PC-9 (cell line): ENCODE results near the gene DOCK9.

Experiments used
- EZH2 ChIP-seq: fragments of 200-600 bp; sonication (generic); IDR thresholded peaks from 2 replicates; pipeline ENCODE4 v1.8.0; 2017; ENCODE audit warnings: antibody characterized with exemption, low read depth
- TF ChIP-seq, protein P1 (sequence below): fragments of 200-600 bp; sonication (generic); conservative IDR thresholded peaks from 2 replicates; pipeline ENCODE4 v1.6.1; 2017; ENCODE audit warnings: mixed run types, antibody characterized with exemption, mild to moderate bottlenecking, moderate library complexity

DNA sequence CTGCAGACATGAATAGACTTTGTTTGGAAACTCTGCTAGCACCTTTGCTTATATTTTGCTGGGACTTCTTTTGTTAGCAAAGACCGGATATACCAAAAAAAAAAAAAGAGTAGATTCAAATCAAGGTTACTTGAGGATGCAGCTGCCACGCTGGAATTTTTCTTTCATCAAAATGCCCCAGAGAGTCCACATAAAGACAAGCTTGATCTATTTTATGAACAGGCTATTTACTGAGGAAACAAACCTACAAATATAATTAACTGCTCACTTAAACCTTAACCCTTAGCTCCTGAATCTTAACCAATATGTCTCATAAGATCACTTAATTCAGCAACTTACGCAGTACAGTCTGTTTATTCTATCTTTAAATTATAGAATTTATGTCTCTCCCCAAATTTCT lies 27.1 kb upstream of the DOCK9 start:
- TF ChIP-seq, protein P1, sequence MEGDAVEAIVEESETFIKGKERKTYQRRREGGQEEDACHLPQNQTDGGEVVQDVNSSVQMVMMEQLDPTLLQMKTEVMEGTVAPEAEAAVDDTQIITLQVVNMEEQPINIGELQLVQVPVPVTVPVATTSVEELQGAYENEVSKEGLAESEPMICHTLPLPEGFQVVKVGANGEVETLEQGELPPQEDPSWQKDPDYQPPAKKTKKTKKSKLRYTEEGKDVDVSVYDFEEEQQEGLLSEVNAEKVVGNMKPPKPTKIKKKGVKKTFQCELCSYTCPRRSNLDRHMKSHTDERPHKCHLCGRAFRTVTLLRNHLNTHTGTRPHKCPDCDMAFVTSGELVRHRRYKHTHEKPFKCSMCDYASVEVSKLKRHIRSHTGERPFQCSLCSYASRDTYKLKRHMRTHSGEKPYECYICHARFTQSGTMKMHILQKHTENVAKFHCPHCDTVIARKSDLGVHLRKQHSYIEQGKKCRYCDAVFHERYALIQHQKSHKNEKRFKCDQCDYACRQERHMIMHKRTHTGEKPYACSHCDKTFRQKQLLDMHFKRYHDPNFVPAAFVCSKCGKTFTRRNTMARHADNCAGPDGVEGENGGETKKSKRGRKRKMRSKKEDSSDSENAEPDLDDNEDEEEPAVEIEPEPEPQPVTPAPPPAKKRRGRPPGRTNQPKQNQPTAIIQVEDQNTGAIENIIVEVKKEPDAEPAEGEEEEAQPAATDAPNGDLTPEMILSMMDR, result no peak
- no peak for TF ChIP-seq EZH2
